Mucosa of rectum (tissue), 2 donors: ENCODE data around the gene TTC19.
"Not testable (repeated sequence)": the region's sequence is repeated elsewhere in the genome, so short reads cannot be mapped to it uniquely, and the experiment has no call there.

ENCODE experiments used
- H3K27ac ChIP-seq, 2 donors: one replicate each; pipeline ENCODE4 v1.7.0; 2013; ENCODE audit warnings: inconsistent platforms in 2 of 2, low read depth in 2 of 2, low read length in 2 of 2
- H3K27me3 ChIP-seq, 2 donors: one replicate each; pipeline ENCODE4 v1.7.0; 2013; ENCODE audit warnings: low read length in 2 of 2; ENCODE audit not compliant: control insufficient read depth in 2 of 2, insufficient read depth in 2 of 2
- H3K36me3 ChIP-seq, 2 donors: one replicate each; pipeline ENCODE4 v1.7.0; 2013; ENCODE audit warnings: low read length in 2 of 2; ENCODE audit not compliant: control insufficient read depth in 2 of 2, insufficient read depth in 2 of 2
- H3K4me1 ChIP-seq, 2 donors: one replicate each; pipeline ENCODE4 v1.7.0; 2013; ENCODE audit warnings: low read length in 2 of 2, mild to moderate bottlenecking in 1 of 2; ENCODE audit not compliant: control insufficient read depth in 2 of 2, insufficient read depth in 2 of 2
- H3K4me3 ChIP-seq, 2 donors: one replicate each; pipeline ENCODE4 v1.7.0; 2013; ENCODE audit warnings: low read length in 2 of 2
- H3K9ac ChIP-seq, 2 donors: one replicate each; pipeline ENCODE4 v1.7.0; 2013; ENCODE audit warnings: low read length in 2 of 2, low read depth in 1 of 2, mild to moderate bottlenecking in 1 of 2
- H3K9me3 ChIP-seq, 2 donors: one replicate each; pipeline ENCODE4 v1.7.0; 2013; ENCODE audit warnings: low read length in 2 of 2; ENCODE audit not compliant: control insufficient read depth in 2 of 2
- donor health status: healthy.
- donor health status: Normal muscosa, but diverticular disease.

Gene TTC19

GRCh38 chr17:15973016-15973415 is 26.6 kb upstream of the TTC19 start:
- H3K9ac ChIP-seq = no peak overlapping the region
- no peaks in the 10 kb centered on the region for H3K4me1 ChIP-seq
- H3K27me3 ChIP-seq = no peaks in the 10 kb centered on the region
- no peaks in the 10 kb centered on the region for H3K9me3 ChIP-seq
- H3K27ac ChIP-seq = no peak overlapping the region
- H3K4me3 ChIP-seq = no peak overlapping the region
- peaks cover 17 to 21% of the 10 kb centered on the region in 2 donors for H3K36me3 ChIP-seq

GRCh38 chr17:15973834-15974233 is 25.8 kb upstream of the TTC19 start:
- Histone ChIP-seq H3K27ac (no peak overlapping the region), H3K36me3 (peaks cover 19 to 22% of the 10 kb centered on the region in 2 donors), H3K4me3 (no peak overlapping the region), H3K4me1 (no peaks in the 10 kb centered on the region), H3K27me3 (no peaks in the 10 kb centered on the region), H3K9me3 (no peaks in the 10 kb centered on the region), H3K9ac (no peak overlapping the region)

- Histone ChIP-seq H3K4me3 (no peak overlapping the region), H3K9me3 (no peaks in the 10 kb centered on the region), H3K36me3 (peaks cover 23% of the 10 kb centered on the region in 2 donors), H3K27me3 (no peaks in the 10 kb centered on the region), H3K9ac (no peak overlapping the region), H3K4me1 (peaks cover 0 to 7% of the 10 kb centered on the region in 2 donors), H3K27ac (no peak overlapping the region)
Observed at GRCh38 chr17:15977894-15978293, 21.7 kb upstream of the TTC19 start.

DNA sequence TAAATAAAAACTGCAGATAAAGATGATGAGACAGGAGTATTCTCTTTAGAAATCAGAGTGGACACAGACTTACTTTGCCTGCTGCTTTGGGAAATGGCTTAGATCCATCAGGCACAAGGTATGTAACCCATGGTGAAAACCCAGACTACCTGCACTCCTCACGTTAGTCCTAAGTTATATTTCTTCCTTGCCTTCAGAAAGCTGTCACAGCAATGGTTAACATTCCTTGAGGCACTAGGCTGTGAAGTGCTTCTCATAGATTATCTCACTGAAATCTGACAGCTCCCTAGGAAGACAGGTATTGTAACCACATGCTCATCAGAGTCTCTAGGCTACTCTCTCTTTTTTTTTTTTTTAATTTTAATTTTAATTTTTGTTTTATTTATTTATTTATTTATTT is 21.0 kb upstream of the TTC19 start:
- Histone ChIP-seq H3K27me3 (no peaks in the 10 kb centered on the region), H3K27ac (no peak overlapping the region), H3K9ac (no peak overlapping the region), H3K4me1 (peaks cover 0 to 7% of the 10 kb centered on the region in 2 donors), H3K36me3 (peaks cover 23 to 24% of the 10 kb centered on the region in 2 donors), H3K4me3 (no peak overlapping the region), H3K9me3 (no peaks in the 10 kb centered on the region)

DNA sequence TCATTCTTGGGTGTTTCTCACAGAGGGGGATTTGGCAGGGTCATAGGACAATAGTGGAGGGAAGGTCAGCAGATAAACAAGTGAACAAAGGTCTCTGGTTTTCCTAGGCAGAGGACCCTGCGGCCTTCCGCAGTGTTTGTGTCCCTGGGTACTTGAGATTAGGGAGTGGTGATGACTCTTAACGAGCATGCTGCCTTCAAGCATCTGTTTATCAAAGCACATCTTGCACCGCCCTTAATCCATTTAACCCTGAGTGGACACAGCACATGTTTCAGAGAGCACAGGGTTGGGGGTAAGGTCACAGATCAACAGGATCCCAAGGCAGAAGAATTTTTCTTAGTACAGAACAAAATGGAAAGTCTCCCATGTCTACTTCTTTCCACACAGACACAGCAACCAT is 20.6 kb upstream of the TTC19 start:
- peaks cover 23 to 24% of the 10 kb centered on the region in 2 donors for H3K36me3 ChIP-seq
- not testable (repeated sequence) for H3K27me3 ChIP-seq, H3K9me3 ChIP-seq, H3K4me1 ChIP-seq, H3K27ac ChIP-seq, H3K4me3 ChIP-seq, H3K9ac ChIP-seq

- H3K4me3 ChIP-seq = no peak overlapping the region
- H3K9me3 ChIP-seq = no peaks in the 10 kb centered on the region
- peaks cover 18 to 19% of the 10 kb centered on the region in 2 donors for H3K36me3 ChIP-seq
- H3K27ac ChIP-seq = peak overlapping the region; percentile 69 to 74
- H3K9ac ChIP-seq = no peak overlapping the region
- H3K27me3 ChIP-seq = no peaks in the 10 kb centered on the region
- peaks cover 0 to 7% of the 10 kb centered on the region in 2 donors for H3K4me1 ChIP-seq
Observed at GRCh38 chr17:15981208-15981607, 18.4 kb upstream of the TTC19 start.

DNA sequence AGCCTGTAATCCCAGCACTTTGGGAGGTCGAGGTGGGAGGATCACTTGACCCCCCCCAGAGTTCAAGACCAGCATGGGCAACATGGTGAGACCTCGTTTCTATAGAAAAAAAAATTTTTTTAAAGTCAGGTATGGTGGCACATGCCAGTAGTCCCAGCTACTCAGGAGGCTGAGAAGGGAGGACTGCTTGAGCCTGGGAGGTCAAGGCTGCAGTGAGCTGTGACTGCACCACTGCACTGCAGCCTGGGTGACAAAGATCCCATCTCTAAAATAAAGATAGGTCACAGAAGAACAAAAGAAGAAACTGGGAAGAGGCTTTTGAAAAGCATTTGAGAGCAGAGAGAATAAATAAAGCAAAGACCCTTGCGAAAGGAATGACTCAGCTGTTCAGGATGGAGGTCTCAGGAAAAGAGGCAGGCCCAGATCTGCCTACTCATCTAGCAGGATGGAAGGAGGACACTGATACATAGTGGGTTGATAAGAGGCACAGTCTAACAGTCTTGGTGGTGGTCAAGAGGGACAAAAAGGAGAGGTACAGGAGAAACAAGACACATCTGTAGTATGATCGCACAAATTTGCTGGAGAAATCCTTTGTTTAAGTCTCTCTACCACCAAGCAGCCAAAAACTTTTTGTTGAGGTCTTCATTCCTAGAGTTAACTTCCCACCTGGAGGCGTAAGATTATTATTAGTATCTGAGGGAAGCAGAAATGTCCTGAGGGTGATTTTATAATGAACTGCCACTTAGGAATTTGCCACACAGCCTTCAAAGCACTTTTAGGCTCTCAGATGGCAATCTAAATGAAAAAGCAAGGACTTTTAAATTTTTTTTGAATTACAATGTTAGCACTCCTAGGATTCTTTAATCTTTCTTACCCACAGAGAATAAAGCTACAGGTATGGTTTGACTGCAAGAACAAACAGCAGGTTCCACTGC is 17.7 kb upstream of the TTC19 start:
- no peak overlapping the region for H3K9ac ChIP-seq
- peak overlapping the region; percentile 69 to 74 for H3K27ac ChIP-seq
- no peaks in the 10 kb centered on the region for H3K9me3 ChIP-seq
- peaks cover 12 to 15% of the 10 kb centered on the region in 2 donors for H3K36me3 ChIP-seq
- no peak overlapping the region for H3K4me3 ChIP-seq
- no peaks in the 10 kb centered on the region for H3K27me3 ChIP-seq
- H3K4me1 ChIP-seq = peaks cover 0 to 7% of the 10 kb centered on the region in 2 donors

GRCh38 chr17:15996322-15996721 is 3.3 kb upstream of the TTC19 start:
- no peaks in the 10 kb centered on the region for H3K9me3 ChIP-seq
- H3K4me3 ChIP-seq = no peak overlapping the region
- H3K9ac ChIP-seq = no peak overlapping the region
- H3K27me3 ChIP-seq = no peaks in the 10 kb centered on the region
- H3K4me1 ChIP-seq = peaks cover 10 to 11% of the 10 kb centered on the region in 2 donors
- no peak overlapping the region for H3K27ac ChIP-seq
- peaks cover 1 to 2% of the 10 kb centered on the region in 2 donors for H3K36me3 ChIP-seq

DNA sequence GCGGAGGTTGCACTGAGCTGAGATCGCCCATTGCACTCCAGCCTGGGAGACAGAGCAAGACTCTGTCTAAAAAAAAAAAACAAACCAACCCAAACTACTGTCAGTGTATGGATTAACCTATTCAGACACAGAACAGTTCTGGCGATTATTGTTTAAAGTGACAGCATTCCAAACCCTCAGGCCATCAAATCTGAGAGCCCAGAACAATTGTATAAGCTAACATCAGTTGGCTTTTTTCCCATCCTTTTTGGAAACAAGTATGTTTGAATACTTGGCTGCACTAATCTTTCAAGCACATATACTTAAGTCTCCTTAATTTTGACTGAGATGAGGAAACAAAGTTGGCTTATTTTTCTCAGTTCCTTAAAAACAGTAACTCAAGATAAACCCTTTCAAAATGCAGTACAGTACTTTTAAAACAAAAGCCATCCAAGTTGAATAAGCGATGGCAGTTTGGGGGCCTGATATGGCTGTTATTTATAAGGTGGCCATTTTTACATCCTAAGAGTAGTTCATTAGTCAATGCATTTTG is 1.5 kb upstream of the TTC19 start:
- Histone ChIP-seq H3K9ac (no peak overlapping the region), H3K9me3 (no peaks in the 10 kb centered on the region), H3K36me3 (peaks cover 18 to 19% of the 10 kb centered on the region in 2 donors), H3K27ac (no peak overlapping the region), H3K4me1 (peaks cover 10 to 11% of the 10 kb centered on the region in 2 donors), H3K4me3 (peak overlapping the region; percentile 58 to 88), H3K27me3 (no peaks in the 10 kb centered on the region)
